H1 (cell line): ENCODE measurements around the gene MYH10. TPM values are rescaled to one million over a fixed set of nuclear protein-coding genes. Genes with fewer than 3 reads are reported as not detected.

Source experiments
- CBX8 ChIP-seq: fragments of 300-800, 300-1000 bp; sonication (generic); IDR thresholded peaks from 2 replicates; pipeline ENCODE4 v1.7.1; 2016; ENCODE audit warnings: low read depth, low read length, borderline replicate concordance
- CHD1 ChIP-seq: IDR thresholded peaks from 2 replicates; pipeline ENCODE4 v1.6.1; 2012; ENCODE audit warnings: low read depth, low read length, improper control_type of control experiment
- KDM1A ChIP-seq: fragments of 200-600, 300-600 bp; sonication (generic); IDR thresholded peaks from 2 replicates; pipeline ENCODE4 v1.7.1; 2016; ENCODE audit warnings: mild to moderate bottlenecking, low read length, borderline replicate concordance
- polyA plus RNA-seq, 7 experiments: library from polyadenylated mRNA; depleted of rRNA in 3 of 7; stranded (reverse) in 5 of 7; unstranded in 2 of 7; fragments of >200 nt in 5 of 7; fragments of 200-250 nt in 2 of 7; gene quantifications; 1 replicate in 5 of 7; 2 replicates in 1 of 7; 4 replicates in 1 of 7; pipeline versions ENCODE4 v1.2.1 to v1.2.3, GENCODE V29; 2011 to 2013; ENCODE audit warnings: missing spikeins in 2 of 7, mixed read lengths in 2 of 7
- total RNA-seq: library from RNA; stranded (reverse); fragmentation: NEBNext Ultra II Directional; extraction: Animal tissue kit (Norgen Biotek cat#: 25700); gene quantifications from 2 replicates; pipeline ENCODE4 v1.2.1, GENCODE V29; 2021

Gene MYH10
- total and polyA plus RNA-seq, 2 of the 8 experiments (the other 6 are each of a cell fraction or from before 2014, with no cell fraction given): 64.1 to 289 TPM

GRCh38 chr17:8455665-8456209 is 174.8 kb downstream of the MYH10 start (continued):
- TF ChIP-seq CBX8 (no peak), KDM1A (no peak), CHD1 (no peak)
